ENCODE results near the gene STPG3.

STPG3 gene

GRCh38 chr9:137302118-137302448, 51.0 kb downstream of the STPG3 start, which contains the start of gene NRARP:
TSS of gene NRARP (minus strand) at chr9:137302271. CDS start at chr9:137301928, 343 bp downstream.
- no peak for DNase-seq (ENCODE audit: low read depth)

- no peak for DNase-seq (ENCODE audit: low read depth)
These were observed 51.5 kb downstream of the STPG3 start for GRCh38 chr9:137302449-137303150.

Data from fibroblast of the conjunctiva (primary cell).